Neuronal stem cell (in vitro differentiated cells): ENCODE results near the gene GLMP.
A peak's percentile ranks its signal among the peaks of the same experiment; 100 is the strongest.

Source experiments
- DNase-seq: peaks from one replicate; pipeline ENCODE4 v3.0.0-alpha.2; 2013; ENCODE audit warnings: low spot score
- H2AFZ ChIP-seq: one replicate; pipeline ENCODE4 v1.6.1; 2013; ENCODE audit warnings: mild to moderate bottlenecking, low read length, inconsistent platforms
- H2AK5ac ChIP-seq: 2 replicates; pipeline ENCODE4 v1.6.1; 2013; ENCODE audit warnings: low read depth, mild to moderate bottlenecking, inconsistent platforms, low read length, moderate library complexity, mixed read lengths
- H2BK120ac ChIP-seq: 2 replicates; pipeline ENCODE4 v1.6.1; 2013; ENCODE audit warnings: low read depth, mild to moderate bottlenecking, inconsistent platforms, low read length, moderate library complexity, mixed read lengths
- H2BK12ac ChIP-seq: one replicate; pipeline ENCODE4 v1.6.1; 2013; ENCODE audit warnings: low read length, inconsistent platforms
- H2BK15ac ChIP-seq: 2 replicates; pipeline ENCODE4 v1.6.1; 2013; ENCODE audit warnings: mild to moderate bottlenecking, low read length, inconsistent platforms, mixed read lengths
- H2BK5ac ChIP-seq: one replicate; pipeline ENCODE4 v1.6.1; 2013; ENCODE audit warnings: inconsistent platforms, mild to moderate bottlenecking, low read length, moderate library complexity
- H3K14ac ChIP-seq: one replicate; pipeline ENCODE4 v1.6.1; 2013; ENCODE audit warnings: low read length, inconsistent platforms
- H3K18ac ChIP-seq: 2 replicates; pipeline ENCODE4 v1.6.1; 2013; ENCODE audit warnings: low read length, inconsistent platforms
- H3K23ac ChIP-seq: 2 replicates; pipeline ENCODE4 v1.6.1; 2013; ENCODE audit warnings: low read depth, mild to moderate bottlenecking, mixed read lengths, low read length, inconsistent platforms; ENCODE audit not compliant: poor library complexity
- H3K27ac ChIP-seq: replicated peaks from 3 replicates; pipeline ENCODE4 v1.5.1; 2013; ENCODE audit warnings: low read length, inconsistent platforms
- H3K27me3 ChIP-seq, 3 experiments: 2 replicates each; pipeline ENCODE4 v1.6.1; 2013; ENCODE audit warnings: low read length in 3 of 3, mild to moderate bottlenecking in 2 of 3, inconsistent platforms in 1 of 3, low read depth in 1 of 3, mixed read lengths in 1 of 3, moderate library complexity in 1 of 3; ENCODE audit not compliant: control insufficient read depth in 3 of 3, insufficient read depth in 3 of 3
- H3K36me3 ChIP-seq, 2 donors: replicated peaks in 1 of 2; 2 replicates each; pipeline ENCODE4 v1.6.1; 2013; ENCODE audit warnings: low read length in 2 of 2; ENCODE audit not compliant: control insufficient read depth in 2 of 2, insufficient read depth in 2 of 2
- H3K4ac ChIP-seq: 2 replicates; pipeline ENCODE4 v1.6.1; 2013; ENCODE audit warnings: inconsistent platforms, mild to moderate bottlenecking, low read length, moderate library complexity
- H3K4me1 ChIP-seq, 2 donors: 1 replicate in 1 of 2; 2 replicates in 1 of 2; pipeline ENCODE4 v1.6.1; 2013; ENCODE audit warnings: low read length in 2 of 2, low read depth in 1 of 2; ENCODE audit not compliant: control insufficient read depth in 2 of 2, insufficient read depth in 1 of 2
- H3K4me2 ChIP-seq: one replicate; pipeline ENCODE4 v1.6.1; 2013; ENCODE audit warnings: mild to moderate bottlenecking, low read length, inconsistent platforms; ENCODE audit not compliant: insufficient read depth, poor library complexity, severe bottlenecking
- H3K4me3 ChIP-seq, 2 donors: 2 replicates each; pipeline ENCODE4 v1.5.1; 2013; ENCODE audit warnings: low read length in 2 of 2, mild to moderate bottlenecking in 2 of 2, inconsistent platforms in 1 of 2, moderate library complexity in 1 of 2
- H3K79me1 ChIP-seq: one replicate; pipeline ENCODE4 v1.6.1; 2013; ENCODE audit warnings: low read depth, mild to moderate bottlenecking, inconsistent platforms, low read length, moderate library complexity
- H3K9ac ChIP-seq: one replicate; pipeline ENCODE4 v1.6.1; 2013; ENCODE audit warnings: mild to moderate bottlenecking, low read depth, low read length, inconsistent platforms; ENCODE audit not compliant: poor library complexity
- H3K9me3 ChIP-seq, 2 donors: replicated peaks in 1 of 2; 2 replicates each; pipeline versions ENCODE3 to v1.6.1; 2013; ENCODE audit warnings: low read length in 2 of 2, mild to moderate bottlenecking in 2 of 2, inconsistent platforms in 1 of 2, low read depth in 1 of 2, mixed read lengths in 1 of 2, moderate library complexity in 1 of 2; ENCODE audit not compliant: control insufficient read depth in 2 of 2, insufficient read depth in 1 of 2
- H4K8ac ChIP-seq: one replicate; pipeline ENCODE4 v1.6.1; 2013; ENCODE audit warnings: low read depth, mild to moderate bottlenecking, inconsistent platforms, low read length, moderate library complexity
- H4K91ac ChIP-seq: one replicate; pipeline ENCODE4 v1.6.1; 2013; ENCODE audit warnings: low read length, low read depth, mild to moderate bottlenecking, inconsistent platforms; ENCODE audit not compliant: poor library complexity
- WGBS, 2 donors: extraction: QIAGEN DNeasy Blood & Tissue Kit; methylation state at CpG; one replicate each; pipeline ENCODE4 v1.1.7; 2013; ENCODE audit warnings: missing lambda C conversion rate in 2 of 2, mixed read lengths in 1 of 2; ENCODE audit not compliant: insufficient read length in 2 of 2, insufficient replicate concordance in 1 of 2; ENCODE audit errors: extremely low coverage in 2 of 2; 5-methylcytosine and 5-hydroxymethylcytosine counted together

GLMP gene

DNA sequence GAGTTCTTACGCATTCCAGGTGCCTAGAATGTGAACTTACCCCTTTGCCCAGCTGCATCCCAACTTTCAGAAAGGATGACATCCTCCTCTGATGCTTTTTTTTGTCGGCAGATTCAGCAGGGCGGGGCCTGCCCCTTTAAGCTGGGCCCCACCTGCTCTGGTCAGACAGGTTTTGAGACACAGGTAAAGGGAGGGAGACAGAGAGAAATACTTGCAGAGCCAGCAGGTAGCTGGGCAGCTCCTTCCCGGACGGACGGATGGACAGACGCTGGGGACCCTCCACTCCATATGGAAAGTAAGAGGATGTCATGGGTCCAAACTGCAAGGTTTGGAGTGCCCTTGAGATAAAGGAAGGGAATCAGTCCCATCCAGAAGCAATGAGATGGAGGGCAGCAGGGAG, 11.4 kb downstream of the GLMP start, which contains the start of gene TMEM79:
TSS of gene TMEM79 (plus strand) at position 214 of the 400 bp plus-strand sequence. CDS start 902 bp downstream, outside the sequence.
- no peak within 1 kb of the TSS for H2BK120ac ChIP-seq
- H2AK5ac ChIP-seq: no peak within 1 kb of the TSS
- H2BK15ac ChIP-seq: no peak within 1 kb of the TSS
- no peaks in the 10 kb centered on the region for H3K27me3 ChIP-seq
- no peak within 1 kb of the TSS for H3K18ac ChIP-seq
- H3K36me3 ChIP-seq: peaks cover 6 to 19% of the 10 kb centered on the region in 2 donors
- no peak within 1 kb of the TSS for H3K9ac ChIP-seq
- peak within 1 kb of the TSS; percentile 45 for H3K4me2 ChIP-seq
- H2BK5ac ChIP-seq: no peak within 1 kb of the TSS
- H3K4me1 ChIP-seq: peaks cover 11 to 12% of the 10 kb centered on the region in 2 donors
- H3K23ac ChIP-seq: no peak within 1 kb of the TSS
- peak within 1 kb of the TSS; percentile 96 for H2AFZ ChIP-seq
- H3K14ac ChIP-seq: no peak within 1 kb of the TSS
- H3K79me1 ChIP-seq: peaks cover 4% of the 10 kb centered on the region
- no peaks in the 10 kb centered on the region for H3K9me3 ChIP-seq
- no peak within 1 kb of the TSS for H4K91ac ChIP-seq
- no peak within 1 kb of the TSS for H3K27ac ChIP-seq
- peak within 1 kb of the TSS; percentile 79 to 84 for H3K4me3 ChIP-seq
- WGBS, 2 donors: no CpG with 5 or more reads among the region's 7 CpGs
- peak within 1 kb of the TSS; percentile 19 for H4K8ac ChIP-seq
- DNase-seq: no peak
- no peak within 1 kb of the TSS for H3K4ac ChIP-seq
- H2BK12ac ChIP-seq: no peak within 1 kb of the TSS

DNA sequence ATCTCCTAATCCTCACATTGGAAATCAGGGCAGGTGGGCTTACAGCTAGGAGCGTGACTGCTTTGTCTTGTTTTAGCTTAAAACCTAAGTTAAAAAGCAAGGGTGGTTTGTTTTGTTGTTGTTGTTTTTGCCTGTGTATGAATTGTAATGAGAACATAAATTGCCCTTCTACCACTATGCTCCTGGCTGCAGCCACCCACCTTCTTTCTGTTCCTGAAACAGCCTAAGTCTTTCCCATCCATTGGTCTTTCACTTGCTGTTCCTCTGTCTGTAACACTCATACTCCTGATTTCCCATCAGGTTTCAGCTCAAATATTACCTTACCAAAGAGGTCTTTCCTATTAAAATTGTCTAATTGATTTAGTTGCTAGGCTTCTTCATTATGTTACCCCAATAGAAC, 12.0 kb downstream of the GLMP start:
- H2AK5ac ChIP-seq: no peak overlapping the region
- no peak overlapping the region for H3K4ac ChIP-seq
- H3K18ac ChIP-seq: no peak overlapping the region
- no peak overlapping the region for H2BK5ac ChIP-seq
- no peak for DNase-seq
- H4K91ac ChIP-seq: no peak overlapping the region
- H3K4me2 ChIP-seq: peak overlapping the region; percentile 45
- no CpG with 5 or more reads among the region's 1 CpG for WGBS, 2 donors
- H2BK12ac ChIP-seq: no peak overlapping the region
- no peak overlapping the region for H2BK120ac ChIP-seq
- H3K27me3 ChIP-seq: no peaks in the 10 kb centered on the region
- H3K79me1 ChIP-seq: peaks cover 4% of the 10 kb centered on the region
- H3K36me3 ChIP-seq: peaks cover 11 to 25% of the 10 kb centered on the region in 2 donors
- no peak overlapping the region for H3K9ac ChIP-seq
- no peak overlapping the region for H3K14ac ChIP-seq
- peak overlapping the region; percentile 96 for H2AFZ ChIP-seq
- H3K4me1 ChIP-seq: peaks cover 11 to 12% of the 10 kb centered on the region in 2 donors
- no peaks in the 10 kb centered on the region for H3K9me3 ChIP-seq
- H3K23ac ChIP-seq: no peak overlapping the region
- H3K4me3 ChIP-seq: peak overlapping the region; percentile 79 to 84
- no peak overlapping the region for H3K27ac ChIP-seq
- H2BK15ac ChIP-seq: no peak overlapping the region
- H4K8ac ChIP-seq: peak overlapping the region; percentile 19

DNA sequence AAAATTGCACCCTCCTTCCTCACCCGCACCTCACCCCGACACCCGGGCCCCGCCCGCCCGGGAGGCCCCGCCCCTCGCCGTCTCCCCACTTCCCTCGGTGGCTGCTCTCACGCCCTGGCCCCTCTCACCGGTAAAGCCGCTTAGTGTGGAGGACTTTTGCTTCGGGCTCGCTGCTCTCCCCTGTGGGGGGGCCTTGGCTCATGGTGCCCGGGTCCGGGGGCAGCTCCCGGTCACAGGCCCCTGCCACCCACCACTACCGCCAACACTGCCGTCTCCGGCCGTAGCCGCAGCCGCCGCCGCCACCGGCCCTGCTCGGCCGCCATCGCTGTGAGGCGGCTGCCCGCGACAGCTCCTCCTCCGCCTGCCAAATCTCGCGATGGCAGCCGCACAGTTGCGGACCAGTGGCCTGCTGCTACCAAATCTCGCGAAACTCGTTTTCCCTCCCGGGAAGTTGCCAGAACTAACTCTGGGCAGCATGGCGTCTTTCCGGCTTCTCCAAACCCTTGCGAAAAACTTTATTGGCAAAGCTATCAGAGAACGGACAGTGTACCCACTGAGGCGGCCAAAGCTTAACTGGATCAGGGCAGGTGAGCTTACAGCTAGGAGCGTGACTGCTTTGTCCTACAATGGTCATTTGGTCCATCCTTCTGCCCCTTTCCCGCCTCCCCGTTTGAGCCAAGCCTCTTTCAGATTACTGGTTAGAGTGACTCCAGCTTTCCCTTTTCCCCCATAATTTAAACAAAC, 12.8 kb downstream of the GLMP start, which contains the start of gene SMG5:
TSS of gene SMG5 (minus strand) at position 347 of the 744 bp plus-strand sequence. CDS start at position 202, 145 bp downstream.
- H3K27me3 ChIP-seq: no peaks in the 10 kb centered on the region
- H3K18ac ChIP-seq: peak within 1 kb of the TSS; percentile 98
- peaks cover 7% of the 10 kb centered on the region for H3K79me1 ChIP-seq
- H3K9me3 ChIP-seq: no peaks in the 10 kb centered on the region
- peak within 1 kb of the TSS; percentile 49 for H3K27ac ChIP-seq
- peak within 1 kb of the TSS; percentile 96 for H2AFZ ChIP-seq
- peak; percentile 97 for DNase-seq
- no peak within 1 kb of the TSS for H2AK5ac ChIP-seq
- H3K4me2 ChIP-seq: peak within 1 kb of the TSS; percentile 64
- H3K4me1 ChIP-seq: peaks cover 11 to 12% of the 10 kb centered on the region in 2 donors
- peak within 1 kb of the TSS; percentile 98 for H3K23ac ChIP-seq
- peak within 1 kb of the TSS; percentile 31 for H2BK5ac ChIP-seq
- H2BK12ac ChIP-seq: no peak within 1 kb of the TSS
- no peak within 1 kb of the TSS for H3K4ac ChIP-seq
- H2BK15ac ChIP-seq: no peak within 1 kb of the TSS
- H3K4me3 ChIP-seq: peak within 1 kb of the TSS; percentile 84 to 90
- no peak within 1 kb of the TSS for H4K91ac ChIP-seq
- H3K36me3 ChIP-seq: peaks cover 18 to 34% of the 10 kb centered on the region in 2 donors
- peak within 1 kb of the TSS; percentile 19 for H4K8ac ChIP-seq
- H2BK120ac ChIP-seq: no peak within 1 kb of the TSS
- WGBS, 2 donors: no CpG with 5 or more reads among the region's 50 CpGs
- peak within 1 kb of the TSS; percentile 95 for H3K14ac ChIP-seq
- peak within 1 kb of the TSS; percentile 97 for H3K9ac ChIP-seq

DNA sequence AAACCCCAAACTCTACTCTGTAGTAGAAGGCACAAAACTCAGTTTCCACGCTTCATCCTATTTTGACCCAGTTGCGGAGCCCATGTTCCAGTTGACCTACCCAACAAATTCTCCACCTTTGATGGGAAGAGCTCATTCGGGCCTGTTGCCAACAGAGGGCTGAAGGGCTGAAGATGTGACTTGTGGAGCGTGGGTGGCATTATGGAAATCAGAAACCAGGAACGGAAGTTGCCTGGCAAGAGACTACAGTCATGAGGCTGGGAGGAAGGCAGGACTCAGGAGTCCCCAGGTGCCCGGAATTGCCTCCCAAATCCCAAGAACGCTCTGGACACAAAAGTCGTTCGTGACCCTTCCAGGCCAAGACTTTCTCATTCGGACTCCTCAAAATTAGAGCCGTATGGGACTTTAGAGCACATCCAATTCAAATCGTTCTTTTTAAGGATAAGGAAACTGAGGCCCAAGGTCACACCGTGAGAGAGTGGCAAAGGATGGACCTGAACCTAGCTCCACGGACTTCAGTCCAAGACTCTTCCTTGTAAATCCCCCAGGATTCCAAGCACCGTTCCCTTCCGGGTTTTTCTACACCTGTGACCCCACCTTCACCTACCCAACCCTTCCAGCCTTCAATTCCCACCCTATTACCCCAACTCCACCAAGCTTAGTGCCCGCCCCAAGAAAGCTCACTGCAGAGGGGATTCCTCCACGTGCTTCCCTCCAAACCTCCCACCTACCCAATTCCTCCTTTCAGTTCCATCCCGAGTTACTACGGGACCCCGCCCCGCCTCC, 13.6 kb downstream of the GLMP start:
- H3K79me1 ChIP-seq: peaks cover 7% of the 10 kb centered on the region
- WGBS, 2 donors: no CpG with 5 or more reads among the region's 22 CpGs
- H3K4me2 ChIP-seq: peak overlapping the region; percentile 64
- peak overlapping the region; percentile 96 for H2AFZ ChIP-seq
- H4K8ac ChIP-seq: no peak overlapping the region
- H3K23ac ChIP-seq: no peak overlapping the region
- peaks cover 11 to 12% of the 10 kb centered on the region in 2 donors for H3K4me1 ChIP-seq
- H3K27me3 ChIP-seq: no peaks in the 10 kb centered on the region
- no peaks in the 10 kb centered on the region for H3K9me3 ChIP-seq
- no peak overlapping the region for H3K27ac ChIP-seq
- H3K14ac ChIP-seq: no peak overlapping the region
- H3K4me3 ChIP-seq: peak overlapping the region; percentile 84 to 90
- peak overlapping the region; percentile 31 for H2BK5ac ChIP-seq
- H2BK15ac ChIP-seq: no peak overlapping the region
- no peak for DNase-seq
- no peak overlapping the region for H2AK5ac ChIP-seq
- no peak overlapping the region for H3K4ac ChIP-seq
- H2BK120ac ChIP-seq: no peak overlapping the region
- no peak overlapping the region for H4K91ac ChIP-seq
- H2BK12ac ChIP-seq: no peak overlapping the region
- H3K36me3 ChIP-seq: peaks cover 23 to 41% of the 10 kb centered on the region in 2 donors
- peak overlapping the region; percentile 97 for H3K9ac ChIP-seq
- H3K18ac ChIP-seq: no peak overlapping the region
